IPS-11a (cell line): ENCODE data around the gene C1QTNF3.
"Not testable (repeated sequence)": the region's sequence is repeated elsewhere in the genome, so short reads cannot be mapped to it uniquely, and the experiment has no call there.

Experiments
- H3K4me3 ChIP-seq: one replicate; pipeline ENCODE4 v1.5.1; 2013; ENCODE audit warnings: low read depth, low read length, control low read depth

The C1QTNF3 gene

DNA sequence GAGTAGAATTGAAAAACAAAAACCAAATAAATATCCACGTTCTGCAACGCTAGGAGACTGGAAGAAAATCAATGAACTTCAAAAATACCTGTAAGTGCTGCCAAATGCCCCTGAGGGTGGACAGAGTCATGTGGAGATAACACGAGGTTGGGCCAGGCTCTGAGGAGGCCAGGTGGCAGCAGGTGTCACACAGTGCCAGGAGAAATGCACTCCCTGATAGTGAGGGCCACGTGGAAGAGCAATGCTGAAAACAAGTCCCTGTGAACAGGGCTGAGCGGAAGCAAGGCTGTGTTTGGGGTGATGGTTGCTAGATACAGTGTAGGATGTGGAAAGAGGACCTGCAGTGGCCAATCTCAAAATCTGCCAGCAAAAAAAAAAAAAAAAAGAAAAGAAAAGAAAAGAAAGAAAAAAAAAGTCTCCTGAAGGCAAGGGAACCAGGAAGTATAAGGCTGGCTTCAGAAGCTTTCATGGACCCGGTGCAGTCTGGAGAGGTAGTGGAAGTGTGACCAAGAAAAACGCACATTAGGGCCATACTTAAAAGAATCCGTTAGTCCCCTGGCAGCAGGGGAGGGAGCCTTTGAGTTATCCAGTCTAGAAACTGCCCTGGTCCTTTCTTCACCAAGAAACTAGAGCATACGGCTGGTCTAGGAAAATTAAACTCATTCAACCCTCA is 16.8 kb downstream of the C1QTNF3 start:
- H3K4me3 ChIP-seq, result no peak overlapping the region

DNA sequence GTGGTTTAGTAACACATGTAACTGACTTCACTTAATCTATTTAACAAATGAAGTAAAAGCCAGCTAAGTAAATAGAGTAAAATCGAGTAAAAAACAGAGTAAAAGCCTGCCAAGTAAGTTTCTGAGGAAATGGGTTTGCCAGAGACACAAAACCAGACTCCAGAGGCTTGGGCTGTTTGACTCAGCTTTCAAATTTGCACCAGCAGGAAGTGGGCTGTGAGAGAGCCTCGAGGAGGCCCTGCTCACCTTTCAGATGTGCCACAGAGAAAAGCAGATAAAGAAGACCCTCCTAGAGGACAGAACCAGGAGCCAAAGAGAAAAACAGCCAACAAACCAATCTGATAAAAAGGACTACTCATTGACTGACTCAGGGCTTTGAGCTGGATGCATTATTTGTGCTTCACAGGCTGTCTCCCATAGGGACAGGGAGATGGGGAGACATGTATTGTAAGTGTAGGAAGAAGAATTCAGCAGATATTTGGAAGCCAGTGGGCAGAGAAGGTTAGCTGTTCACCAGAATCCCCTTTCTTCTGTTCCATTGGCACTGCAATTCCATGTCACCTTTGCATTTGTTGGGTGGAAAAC is 20.8 kb downstream of the C1QTNF3 start:
- no peak overlapping the region for H3K4me3 ChIP-seq

DNA sequence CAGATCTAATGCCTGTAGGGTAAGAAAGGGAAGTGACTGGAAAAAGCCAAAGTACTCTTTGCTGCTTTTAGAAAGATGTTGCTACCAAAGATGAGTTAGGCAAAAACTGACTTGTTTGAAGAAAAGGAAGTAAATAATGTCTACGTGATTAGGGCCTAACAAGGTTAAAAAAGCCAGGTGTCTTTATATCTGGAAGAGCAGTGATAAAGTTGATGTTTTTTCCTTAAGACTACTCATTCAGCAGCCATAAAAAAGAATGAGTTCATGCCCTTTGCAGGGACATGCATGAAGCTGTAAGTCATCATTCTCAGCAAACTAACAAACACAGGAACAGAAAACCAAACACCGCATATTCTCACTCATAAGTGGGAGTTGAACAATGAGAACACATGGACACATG is 21.7 kb downstream of the C1QTNF3 start:
- no peak overlapping the region for H3K4me3 ChIP-seq

DNA sequence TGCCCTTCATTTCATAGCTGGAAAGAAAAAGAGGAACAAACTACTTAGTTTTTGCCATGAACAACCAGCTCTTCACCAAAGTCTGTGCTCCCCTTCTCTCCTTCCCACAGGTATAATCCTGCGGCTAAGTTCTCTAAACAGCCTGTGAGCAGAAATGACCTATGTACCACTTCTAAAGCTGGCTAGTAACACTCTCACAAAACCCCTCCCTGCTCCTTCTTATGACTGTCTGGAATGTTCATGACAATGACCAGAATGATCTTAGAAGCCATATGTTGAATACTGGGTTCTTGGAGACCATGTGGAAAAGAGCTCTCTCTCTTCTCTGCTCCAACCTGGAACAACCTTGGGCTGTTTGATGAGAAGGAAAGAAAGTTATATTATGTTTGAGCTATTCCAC is 22.3 kb downstream of the C1QTNF3 start:
- no peak overlapping the region for H3K4me3 ChIP-seq

DNA sequence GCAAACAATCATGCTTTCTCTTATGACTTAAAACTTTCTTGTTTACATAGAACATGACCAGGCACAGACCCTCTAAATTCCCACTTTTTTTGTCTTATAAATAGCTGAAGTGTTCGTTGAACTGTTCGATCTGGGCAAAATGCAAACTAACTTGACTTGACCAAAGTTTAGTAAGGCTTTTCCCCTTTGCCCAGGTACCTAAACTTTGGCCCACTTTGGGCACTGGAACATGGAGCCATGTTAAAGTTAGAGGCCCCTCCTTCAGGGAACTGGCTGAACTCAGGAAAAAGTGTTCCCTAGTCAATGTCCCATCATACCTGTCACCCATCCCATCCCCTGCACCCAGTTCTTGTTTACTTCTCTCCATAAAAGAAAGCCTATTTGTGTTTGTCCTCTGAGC is 25.8 kb downstream of the C1QTNF3 start:
- H3K4me3 ChIP-seq, result no peak overlapping the region

DNA sequence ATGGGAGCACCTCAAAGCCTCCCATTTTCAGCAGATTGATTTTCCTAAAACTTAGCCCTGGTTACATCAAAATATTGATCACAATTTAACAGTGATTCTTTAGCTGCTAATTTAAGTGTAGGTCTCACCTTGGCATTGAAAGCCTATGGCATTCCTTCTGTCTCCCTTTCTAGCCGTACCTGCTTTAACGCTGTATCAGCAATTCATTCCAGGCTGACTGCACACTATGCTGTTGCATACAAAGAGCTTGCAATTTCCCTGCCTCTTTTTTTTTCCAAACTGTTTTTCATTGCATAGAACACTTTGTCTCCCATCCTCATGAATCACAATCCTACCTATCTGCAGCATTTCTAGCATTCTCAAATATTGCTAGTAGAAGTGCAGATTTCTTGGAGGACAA is 26.3 kb downstream of the C1QTNF3 start:
- no peak overlapping the region for H3K4me3 ChIP-seq

DNA sequence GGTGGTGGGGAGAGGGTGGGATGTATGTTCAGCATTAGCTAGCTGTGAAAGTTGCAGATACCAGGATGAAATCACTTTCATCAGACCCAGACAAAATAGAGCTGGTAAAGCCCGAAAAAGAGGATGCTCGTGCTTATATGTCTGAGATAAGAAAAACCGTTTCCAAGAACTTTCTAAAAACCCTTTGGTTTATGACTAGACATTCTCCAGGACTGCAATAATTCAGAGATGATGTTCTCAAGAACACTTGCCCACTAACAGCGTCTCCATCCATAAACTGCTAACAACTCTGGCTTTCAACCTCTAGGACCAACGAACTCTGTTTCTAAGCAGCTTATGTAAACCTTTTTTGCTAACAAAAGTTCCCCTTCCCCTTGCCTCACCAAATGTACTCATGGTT is 26.8 kb downstream of the C1QTNF3 start:
- H3K4me3 ChIP-seq, result no peak overlapping the region

DNA sequence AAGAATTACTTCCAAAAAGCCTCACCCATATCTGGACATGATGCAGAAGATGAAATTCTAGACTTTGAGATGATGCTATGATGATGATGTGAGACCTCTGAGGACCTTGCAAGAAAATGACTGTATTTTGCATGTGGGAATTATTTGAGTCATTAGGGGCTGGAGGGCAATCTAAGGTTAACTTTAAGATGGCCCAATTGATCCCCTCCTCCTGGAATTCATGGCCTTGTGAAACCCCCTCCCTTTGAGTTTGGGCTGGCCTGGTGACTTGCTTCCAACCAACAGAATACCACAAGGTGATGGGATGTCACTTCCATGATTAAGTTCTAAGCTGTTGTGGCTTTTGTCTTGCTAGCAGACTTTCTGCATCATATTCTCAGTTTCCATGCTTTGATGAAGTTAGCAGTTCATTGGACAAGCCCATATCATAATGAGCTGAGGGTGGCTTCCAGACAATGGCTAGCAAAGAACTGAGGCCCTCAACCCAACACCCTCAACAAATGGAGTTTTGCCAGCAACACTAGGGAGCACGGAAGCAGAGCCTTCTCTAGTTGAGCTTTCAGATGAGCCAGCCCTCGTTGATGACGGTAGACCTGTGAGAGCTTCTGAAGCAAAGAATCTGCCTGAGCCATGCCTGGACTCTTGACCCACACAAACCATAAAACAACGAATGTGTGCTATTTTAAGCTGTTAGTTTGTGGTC is 27.7 kb downstream of the C1QTNF3 start:
- H3K4me3 ChIP-seq, result no peak overlapping the region

DNA sequence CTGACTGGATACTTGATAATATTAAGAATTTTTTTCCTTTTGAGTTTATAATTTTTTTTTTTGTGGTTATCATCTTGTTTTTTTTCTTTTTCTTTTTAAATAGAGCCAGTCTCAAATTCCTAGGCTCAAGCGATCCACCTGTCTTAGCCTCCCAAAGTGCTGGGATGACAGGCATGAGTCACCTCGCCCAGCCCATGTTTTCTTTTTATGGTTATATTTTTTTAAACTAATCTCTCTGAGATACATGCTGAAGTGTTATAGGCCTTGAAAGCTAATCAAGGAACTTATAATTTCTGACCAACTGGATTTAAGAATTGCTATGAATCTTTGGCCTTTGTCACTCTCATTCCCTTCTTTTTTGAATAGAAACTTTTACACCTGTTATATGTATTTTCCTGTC is 28.4 kb downstream of the C1QTNF3 start:
- no peak overlapping the region for H3K4me3 ChIP-seq

DNA sequence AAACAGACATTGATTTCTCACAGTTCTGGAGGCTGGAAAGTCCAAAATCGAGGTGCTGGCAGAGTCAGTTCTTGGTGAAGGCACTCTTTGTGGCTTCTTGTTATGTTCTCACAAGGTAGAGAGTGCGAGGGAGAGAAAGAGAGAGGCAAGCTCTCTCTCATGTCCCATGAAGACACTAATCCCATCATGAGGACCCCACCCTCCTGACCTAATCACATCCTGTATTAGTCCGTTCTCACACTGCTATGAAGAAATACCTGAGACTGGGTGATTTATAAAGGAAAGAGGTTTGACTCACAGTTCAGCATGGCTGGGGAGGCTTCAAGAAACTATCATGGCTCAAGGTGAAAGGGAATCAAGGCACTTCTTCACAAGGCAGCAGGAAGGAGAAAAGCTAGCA is 29.5 kb downstream of the C1QTNF3 start:
- H3K4me3 ChIP-seq, result no peak overlapping the region

DNA sequence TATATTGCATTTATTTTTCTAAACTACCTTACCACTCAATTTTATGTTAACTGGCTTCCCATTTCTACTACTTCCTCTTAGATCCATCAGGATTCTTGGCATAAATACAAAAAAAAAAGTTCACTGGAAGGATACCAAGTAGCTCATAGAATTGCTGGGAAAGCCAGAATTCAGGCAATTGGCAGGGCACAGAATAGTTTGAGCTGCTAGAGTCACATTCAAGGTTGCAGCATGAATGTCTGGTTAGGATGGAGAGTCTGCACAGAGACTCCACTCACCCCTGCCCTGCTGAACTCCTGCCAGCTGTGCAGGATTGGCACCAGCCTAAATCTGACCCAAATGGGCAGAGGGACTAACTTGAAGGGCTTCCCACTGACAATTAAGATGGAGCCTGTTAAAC is 30.2 kb downstream of the C1QTNF3 start:
- no peak overlapping the region for H3K4me3 ChIP-seq

DNA sequence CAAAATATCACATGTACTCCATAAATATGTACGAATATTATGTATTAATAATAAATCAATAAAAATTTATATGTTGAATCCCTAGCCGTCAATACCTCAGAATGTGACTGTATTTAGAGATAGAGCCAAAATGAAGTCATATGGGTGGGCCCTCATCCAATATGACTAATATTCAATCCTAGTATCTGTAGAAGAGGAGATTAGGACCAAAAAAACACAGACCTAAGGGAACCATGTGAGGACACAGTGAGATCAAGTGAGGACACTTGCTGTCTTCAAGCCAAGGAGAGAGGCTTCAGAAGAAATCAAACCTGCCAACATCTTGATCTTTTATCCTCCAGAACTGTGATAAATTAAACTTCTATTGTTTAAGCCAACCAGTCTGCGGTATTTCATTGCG is 31.5 kb downstream of the C1QTNF3 start:
- no peak overlapping the region for H3K4me3 ChIP-seq

DNA sequence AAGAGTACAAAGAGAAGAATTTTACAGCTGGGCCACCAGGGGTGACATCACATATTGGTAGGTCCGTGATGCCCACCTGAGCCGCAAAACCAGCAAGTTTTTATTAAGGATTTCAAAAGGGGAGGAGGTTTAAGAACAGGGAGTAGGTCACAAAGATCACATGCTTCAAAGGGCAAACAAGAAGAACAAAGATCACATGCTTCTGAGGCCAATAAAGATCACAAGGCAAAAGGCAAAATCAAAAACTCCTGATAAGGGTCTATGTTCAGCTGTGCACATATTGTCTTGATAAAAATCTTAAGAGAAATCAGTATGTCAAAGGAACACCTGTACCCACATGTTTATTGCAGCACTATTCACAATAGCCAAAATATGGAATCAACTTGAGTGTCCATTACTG is 32.9 kb downstream of the C1QTNF3 start:
- H3K4me3 ChIP-seq, result not testable (repeated sequence)

DNA sequence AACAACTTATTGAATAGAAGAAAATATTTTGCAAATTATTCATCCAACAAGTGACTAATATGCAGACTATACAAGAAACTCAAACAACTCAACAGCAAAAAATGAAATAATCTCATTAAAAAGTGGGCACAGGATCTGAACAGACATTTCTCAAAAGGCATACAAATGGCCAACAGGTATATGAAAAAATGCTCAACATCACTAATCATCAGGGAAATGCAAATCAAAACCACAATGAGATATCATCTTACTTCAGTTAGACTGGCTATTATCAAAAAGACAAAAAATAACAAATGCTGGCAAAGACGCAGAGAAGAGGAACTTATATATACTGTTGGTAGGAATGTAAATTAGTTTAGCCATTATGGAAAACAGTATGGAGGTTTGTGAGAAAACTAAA is 33.4 kb downstream of the C1QTNF3 start:
- no peak overlapping the region for H3K4me3 ChIP-seq

DNA sequence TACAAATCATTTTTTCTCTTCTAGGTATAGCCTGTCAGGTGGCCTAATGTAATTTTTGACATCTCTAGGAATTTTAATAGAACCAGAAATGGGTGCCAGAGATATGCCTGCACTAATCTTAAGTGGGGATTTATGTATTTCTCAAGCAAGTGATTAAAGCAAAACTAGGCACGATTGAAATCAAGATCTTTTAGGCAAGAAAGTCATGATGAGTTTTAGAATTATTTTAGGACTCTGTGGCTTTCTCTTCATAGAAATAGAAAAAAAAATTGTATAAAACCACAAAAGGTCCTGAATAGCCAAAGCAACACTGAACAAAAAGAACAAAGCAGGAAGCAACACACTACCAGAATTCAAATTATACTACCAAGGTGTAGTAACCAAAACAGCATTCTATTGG is 34.2 kb downstream of the C1QTNF3 start:
- H3K4me3 ChIP-seq, result peak overlapping the region; percentile 85

DNA sequence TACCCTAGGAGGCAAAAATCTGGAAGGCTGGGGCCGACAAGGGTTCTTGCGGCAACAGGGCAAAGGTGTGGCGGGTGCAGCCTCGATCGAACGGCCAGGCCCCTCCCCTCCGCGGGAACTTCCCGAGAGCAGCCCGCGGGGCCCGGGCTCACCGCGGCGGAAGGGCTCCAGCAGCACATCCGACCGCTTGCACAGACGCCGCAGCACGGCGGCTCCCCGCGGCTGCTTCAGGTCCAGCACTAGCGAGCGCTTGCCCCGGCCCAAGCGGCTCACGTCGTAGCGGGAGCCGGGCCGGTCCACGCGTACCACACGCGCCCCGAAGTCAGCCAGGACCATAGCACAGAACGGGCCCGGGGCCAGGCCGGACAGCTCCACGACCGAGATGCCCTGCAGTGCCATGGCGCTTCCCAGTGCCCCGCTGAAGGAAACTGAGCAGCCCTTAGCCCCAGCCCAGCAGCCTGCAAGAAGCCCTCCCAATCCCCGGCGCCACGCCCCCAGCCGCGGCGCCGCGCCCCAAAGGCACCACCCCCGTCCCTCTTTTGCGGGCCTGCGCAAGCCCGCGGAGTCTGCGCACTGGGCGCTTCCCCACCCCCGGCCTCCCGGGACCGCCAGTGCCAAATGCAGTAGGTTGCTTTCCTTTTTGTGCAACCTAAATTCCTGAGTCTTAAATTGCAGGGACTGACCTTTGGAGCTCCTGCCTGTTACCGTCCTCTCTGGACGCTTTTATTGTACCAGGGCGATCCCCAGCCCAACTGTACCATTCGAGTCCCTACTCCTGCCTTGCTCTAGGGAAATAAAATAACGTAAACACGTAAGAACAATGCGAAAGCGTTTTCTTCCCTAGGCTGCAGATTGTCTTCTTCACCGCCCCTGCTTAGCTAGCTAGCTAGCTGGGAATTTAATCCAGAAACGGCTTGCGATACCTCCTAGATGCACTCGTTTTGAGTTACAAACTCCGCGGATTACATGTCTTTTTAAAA is 35.1 kb downstream of the C1QTNF3 start, which contains the start of gene AMACR:
TSS of gene AMACR (minus strand) at position 430 of the 980 bp plus-strand sequence. CDS start at position 399, 31 bp downstream.
- H3K4me3 ChIP-seq, result peak within 1 kb of the TSS; percentile 85

DNA sequence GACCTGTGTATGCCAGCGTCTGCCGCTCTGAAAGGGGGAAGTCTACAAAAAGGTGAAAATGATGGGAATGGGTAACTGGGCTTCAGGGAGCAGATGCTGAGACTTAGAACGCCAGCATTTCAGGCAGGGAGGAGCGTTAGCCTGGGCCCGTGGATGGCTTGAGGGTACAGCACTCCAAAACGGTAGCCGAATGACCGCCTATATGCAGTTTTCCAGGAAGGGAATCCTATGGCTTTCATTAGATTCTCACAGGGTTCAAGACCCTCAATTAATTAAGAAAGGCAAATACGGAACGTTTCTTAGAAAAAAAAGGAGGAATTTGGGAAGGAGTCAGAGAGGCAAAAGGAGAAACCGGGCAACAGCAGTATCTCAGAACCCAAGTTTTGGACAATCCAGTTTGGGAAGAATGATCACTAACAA is 35.8 kb downstream of the C1QTNF3 start:
- H3K4me3 ChIP-seq, result peak overlapping the region; percentile 85

DNA sequence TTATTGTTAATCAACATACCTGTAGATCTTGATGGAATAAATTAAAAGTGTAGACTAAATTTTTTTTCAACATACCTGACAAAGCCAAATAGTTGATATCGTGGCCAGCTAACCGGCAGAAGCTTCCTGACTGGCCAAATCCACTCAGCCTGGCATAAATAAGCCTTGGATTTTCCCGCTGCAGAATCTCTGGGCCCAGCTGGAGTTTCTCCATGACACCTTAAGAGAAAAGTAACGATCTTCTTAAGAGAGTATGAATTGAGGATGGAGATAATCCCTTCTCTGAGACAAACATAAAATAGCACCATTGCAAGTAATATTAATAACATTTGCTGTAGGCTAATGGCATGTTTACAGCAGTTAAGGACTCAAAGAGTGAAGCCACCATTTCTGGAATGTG is 37.3 kb downstream of the C1QTNF3 start:
- no peak overlapping the region for H3K4me3 ChIP-seq

DNA sequence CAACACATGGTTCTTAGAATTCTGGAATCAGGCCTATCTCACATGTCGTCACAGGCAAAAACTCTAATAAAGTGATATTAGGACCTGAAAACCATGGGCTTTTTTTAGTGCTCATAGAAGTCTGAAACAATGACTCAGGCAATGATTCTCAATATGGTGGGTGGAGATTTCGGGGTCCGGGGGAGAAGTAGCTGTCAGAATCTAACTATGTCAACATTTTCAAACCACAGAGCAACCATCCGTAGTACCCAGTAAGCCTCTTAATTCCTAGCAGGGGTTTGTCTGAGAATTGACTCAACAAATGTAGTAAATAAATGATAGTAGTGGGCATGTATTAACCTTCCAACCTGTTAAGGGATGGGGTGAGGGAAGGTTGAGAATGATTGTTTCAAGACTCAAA is 37.8 kb downstream of the C1QTNF3 start:
- no peak overlapping the region for H3K4me3 ChIP-seq

DNA sequence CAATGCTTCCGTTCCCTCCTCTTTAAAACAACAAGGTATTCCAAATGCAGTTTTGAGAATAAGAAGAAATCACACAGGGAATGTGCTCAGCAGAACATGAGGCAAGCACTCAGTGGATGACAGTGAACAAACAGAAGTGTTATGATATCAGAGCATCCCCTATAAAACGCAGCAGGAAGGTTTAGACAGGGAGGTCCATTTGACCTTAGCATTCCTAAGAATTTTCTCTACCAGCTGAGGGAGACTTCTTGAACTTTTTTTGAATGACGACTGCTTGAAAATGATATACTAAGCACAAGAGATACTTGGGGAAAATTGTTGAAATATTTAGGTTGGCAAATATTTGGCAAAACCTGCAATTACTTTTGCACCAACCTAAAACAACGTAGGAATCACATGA is 39.1 kb downstream of the C1QTNF3 start:
- H3K4me3 ChIP-seq, result no peak overlapping the region
